Suprapubic skin (tissue), 4 donors: ENCODE results near the gene ARHGAP25.

Source experiments
- CTCF ChIP-seq, 2 donors: fragments of 200-600 bp in 1 of 2; fragments of 450-650 bp in 1 of 2; sonication (generic) in 1 of 2; IDR thresholded peaks; one replicate each; pipeline ENCODE4 v1.5.1; 2016 to 2019; ENCODE audit warnings: antibody characterized with exemption in 2 of 2, mild to moderate bottlenecking in 1 of 2, moderate library complexity in 1 of 2
- EP300 ChIP-seq: sonication (generic); formaldehyde crosslinking; IDR thresholded peaks from one replicate; pipeline ENCODE4 v1.6.1; 2017; ENCODE audit warnings: antibody characterized with exemption
- POLR2A ChIP-seq, 2 donors: fragments of 450-650 bp; IDR thresholded peaks; one replicate each; pipeline ENCODE4 v1.6.1; 2017; ENCODE audit warnings: antibody characterized with exemption in 2 of 2, mild to moderate bottlenecking in 2 of 2, moderate library complexity in 2 of 2
- POLR2AphosphoS5 ChIP-seq, 3 donors: sonication (generic); formaldehyde crosslinking; IDR thresholded peaks; one replicate each; pipeline ENCODE4 v1.6.1; 2017; ENCODE audit warnings: antibody characterized with exemption in 3 of 3

- TF ChIP-seq CTCF (IDR thresholded peaks at IDR 0.05) (no peak), EP300 (no peak), POLR2AphosphoS5 (IDR thresholded peaks at IDR 0.05) (no peak), POLR2A (IDR thresholded peaks at IDR 0.05) (no peak)
Observed at GRCh38 chr2:68743531-68743930, 8.9 kb downstream of the ARHGAP25 start.
